ENCODE measurements around the gene ARFIP1. TPM values are rescaled to one million over a fixed set of nuclear protein-coding genes. Genes with fewer than 3 reads are reported as not detected.
"Not testable (repeated sequence)": the region's sequence is repeated elsewhere in the genome, so short reads cannot be mapped to it uniquely, and the experiment has no call there.

The ARFIP1 gene
- total and polyA plus RNA-seq, 8 donors = 9.2 to 20.6 (median 11.3) TPM

DNA sequence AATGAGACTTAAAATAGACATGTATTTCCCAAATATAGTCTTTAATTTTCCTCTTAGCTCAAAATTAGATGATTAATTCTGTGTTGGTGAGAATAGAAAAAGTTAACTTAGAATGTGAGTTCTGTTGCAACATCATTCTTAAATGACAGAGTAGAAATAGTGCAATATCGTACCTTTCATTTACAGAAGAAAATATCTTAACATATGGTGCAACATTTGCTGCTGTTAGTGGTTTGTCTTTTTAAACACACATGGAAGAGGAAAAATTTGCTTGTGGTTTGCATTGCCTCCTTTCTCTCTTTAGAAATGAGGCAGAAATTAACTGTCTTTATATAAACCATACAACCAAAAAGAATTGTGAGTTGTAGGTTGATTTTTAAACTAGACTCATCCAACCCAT, 117.1 kb downstream of the ARFIP1 start:
- DNase-seq (no peak), ATAC-seq (no peak), FAIRE-seq (no peak)
- Histone ChIP-seq H3K4me1 (no peaks in the 10 kb centered on the region), H3K27ac (no peak overlapping the region), H3K27me3 (no peaks in the 10 kb centered on the region), H3K4me3 (no peak overlapping the region), H3K36me3 (peaks cover 0 to 4% (median 0%) of the 10 kb centered on the region in 3 donors), H3K9me3 (no peaks in the 10 kb centered on the region)
- intact Hi-C loops (cut with DNase I) = no loop called here
- TF ChIP-seq, protein P1, sequence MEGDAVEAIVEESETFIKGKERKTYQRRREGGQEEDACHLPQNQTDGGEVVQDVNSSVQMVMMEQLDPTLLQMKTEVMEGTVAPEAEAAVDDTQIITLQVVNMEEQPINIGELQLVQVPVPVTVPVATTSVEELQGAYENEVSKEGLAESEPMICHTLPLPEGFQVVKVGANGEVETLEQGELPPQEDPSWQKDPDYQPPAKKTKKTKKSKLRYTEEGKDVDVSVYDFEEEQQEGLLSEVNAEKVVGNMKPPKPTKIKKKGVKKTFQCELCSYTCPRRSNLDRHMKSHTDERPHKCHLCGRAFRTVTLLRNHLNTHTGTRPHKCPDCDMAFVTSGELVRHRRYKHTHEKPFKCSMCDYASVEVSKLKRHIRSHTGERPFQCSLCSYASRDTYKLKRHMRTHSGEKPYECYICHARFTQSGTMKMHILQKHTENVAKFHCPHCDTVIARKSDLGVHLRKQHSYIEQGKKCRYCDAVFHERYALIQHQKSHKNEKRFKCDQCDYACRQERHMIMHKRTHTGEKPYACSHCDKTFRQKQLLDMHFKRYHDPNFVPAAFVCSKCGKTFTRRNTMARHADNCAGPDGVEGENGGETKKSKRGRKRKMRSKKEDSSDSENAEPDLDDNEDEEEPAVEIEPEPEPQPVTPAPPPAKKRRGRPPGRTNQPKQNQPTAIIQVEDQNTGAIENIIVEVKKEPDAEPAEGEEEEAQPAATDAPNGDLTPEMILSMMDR (IDR thresholded peaks at IDR 0.05) = no peak
- WGBS, 2 donors = 75% methylated on average over 1 of the region's 1 CpG

DNA sequence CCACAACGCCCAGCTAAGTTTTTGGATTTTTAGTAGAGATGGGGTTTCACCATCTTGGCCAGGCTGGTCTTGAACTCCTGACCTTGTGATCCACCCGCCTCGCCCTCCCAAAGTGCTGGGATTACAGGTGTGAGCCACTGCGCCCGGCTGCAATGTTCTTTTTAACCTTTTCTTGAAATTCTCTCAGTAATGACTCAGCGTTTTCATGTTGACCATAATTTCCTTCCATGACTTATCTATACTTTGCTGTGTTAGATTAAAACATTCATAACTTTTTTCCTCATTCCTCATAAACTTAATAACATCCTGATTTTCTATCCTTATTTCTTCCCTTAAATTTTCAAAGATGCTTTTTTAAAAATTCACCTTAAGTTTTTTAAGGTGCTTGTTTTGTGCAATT, 118.4 kb downstream of the ARFIP1 start:
- H3K27me3 ChIP-seq; H3K9me3 ChIP-seq; FAIRE-seq; H3K4me1 ChIP-seq; ATAC-seq; H3K36me3 ChIP-seq; H3K27ac ChIP-seq; intact Hi-C loops (cut with DNase I); DNase-seq; H3K4me3 ChIP-seq: not testable (repeated sequence)
- 94 to 97% methylated on average over 6 of the region's 6 CpGs for WGBS, 2 donors

DNA sequence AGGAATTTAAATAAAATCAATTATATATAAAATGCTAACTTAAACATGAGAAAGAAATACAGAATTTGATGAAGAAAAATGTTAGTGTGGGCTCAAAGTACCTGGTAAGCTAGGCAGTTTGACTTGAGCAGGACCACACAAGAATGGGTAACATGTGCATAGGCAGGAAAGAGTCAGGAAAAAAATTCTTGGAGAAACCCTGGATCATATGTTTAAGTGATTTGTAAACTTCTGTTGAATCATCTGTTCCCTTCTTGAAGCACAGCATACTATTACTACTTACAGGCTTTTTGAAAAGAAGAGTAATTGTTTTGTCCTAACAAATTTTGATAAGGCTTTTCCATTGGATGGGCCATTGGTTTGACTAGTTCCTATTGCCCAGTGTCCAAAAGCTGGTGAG, 118.9 kb downstream of the ARFIP1 start:
- ATAC-seq (no peak), FAIRE-seq (no peak), DNase-seq (no peak)
- intact Hi-C loops (cut with DNase I) = no loop called here
- no peaks in the 10 kb centered on the region for H3K9me3 ChIP-seq
- no peak overlapping the region for H3K4me3 ChIP-seq
- TF ChIP-seq, protein P1 (IDR thresholded peaks at IDR 0.05) = no peak
- no peaks in the 10 kb centered on the region for H3K27me3 ChIP-seq
- no peaks in the 10 kb centered on the region for H3K4me1 ChIP-seq
- H3K36me3 ChIP-seq = no peaks in the 10 kb centered on the region
- no peak overlapping the region for H3K27ac ChIP-seq

DNA sequence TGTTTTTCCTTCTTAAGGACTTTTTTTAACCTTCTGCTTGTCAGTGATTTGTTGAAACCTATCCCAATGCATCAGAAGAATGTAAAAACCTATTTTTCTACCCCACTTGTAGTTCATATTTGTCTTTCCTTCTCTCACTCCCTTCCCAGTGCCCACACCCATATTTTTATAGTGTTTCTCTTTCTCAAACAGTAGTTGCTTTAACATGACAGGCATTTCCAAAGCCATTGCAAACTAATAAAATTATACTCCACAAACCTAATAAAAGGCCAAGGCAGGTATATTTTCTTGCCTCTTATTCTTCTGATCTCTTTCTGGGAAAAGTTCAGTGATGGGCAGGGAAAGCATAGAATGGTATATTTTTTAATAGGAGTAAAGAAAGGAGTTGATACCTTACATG, 120.6 kb downstream of the ARFIP1 start:
- Histone ChIP-seq H3K9me3 (no peaks in the 10 kb centered on the region), H3K27ac (no peak overlapping the region), H3K36me3 (no peaks in the 10 kb centered on the region), H3K27me3 (no peaks in the 10 kb centered on the region), H3K4me1 (no peaks in the 10 kb centered on the region), H3K4me3 (no peak overlapping the region)
- TF ChIP-seq, protein P1 (IDR thresholded peaks at IDR 0.05) = no peak
- FAIRE-seq (no peak), ATAC-seq (no peak), DNase-seq (no peak)
- intact Hi-C loops (cut with DNase I) = no loop called here

DNA sequence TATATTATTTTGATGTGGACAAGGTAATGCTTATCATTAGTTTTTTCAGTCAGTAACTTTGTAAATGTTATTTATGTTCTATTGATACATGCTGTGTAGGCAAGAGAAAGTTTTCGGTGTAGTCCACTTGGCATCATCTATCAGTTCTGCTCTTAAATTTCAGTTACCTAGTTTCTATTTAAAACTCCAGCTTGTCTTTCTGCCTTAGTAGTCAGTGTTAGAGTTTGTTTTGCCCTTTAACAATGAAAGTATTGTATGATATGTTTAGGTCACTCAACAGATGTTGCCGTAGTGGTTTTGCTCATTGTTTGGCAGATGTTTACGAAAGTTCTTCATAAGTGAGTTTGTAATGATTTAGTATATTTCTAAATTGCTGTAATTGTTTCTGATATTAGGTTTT, 121.5 kb downstream of the ARFIP1 start:
- no peak for ATAC-seq
- FAIRE-seq = no peak
- no peaks in the 10 kb centered on the region for H3K9me3 ChIP-seq
- no peak overlapping the region for H3K4me3 ChIP-seq
- no peak overlapping the region for H3K27ac ChIP-seq
- H3K27me3 ChIP-seq = no peaks in the 10 kb centered on the region
- DNase-seq = no peak
- TF ChIP-seq, protein P1 (IDR thresholded peaks at IDR 0.05) = no peak
- no peaks in the 10 kb centered on the region for H3K4me1 ChIP-seq
- WGBS, 2 donors = 93% methylated on average over 3 of the region's 3 CpGs
- intact Hi-C loops (cut with DNase I) = no loop called here
- H3K36me3 ChIP-seq = no peaks in the 10 kb centered on the region

DNA sequence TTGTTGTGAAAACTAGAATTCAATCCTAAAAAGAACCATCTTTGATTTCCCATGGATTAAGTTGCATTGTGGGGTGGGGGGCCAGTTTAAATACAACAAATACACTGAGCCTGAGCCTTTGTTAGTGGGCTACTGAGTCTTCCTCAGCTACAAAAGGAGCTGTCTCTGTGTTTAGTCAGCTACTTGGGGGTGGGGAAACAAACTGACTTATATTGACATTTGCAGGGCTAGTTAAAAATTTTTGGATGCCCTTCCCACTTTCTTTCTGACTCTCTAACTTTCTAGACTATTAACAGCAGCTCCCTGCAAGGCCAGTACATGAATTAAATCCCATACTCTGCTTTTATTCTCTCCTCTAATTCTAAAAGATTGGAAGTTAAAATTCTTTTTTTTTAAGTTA, 123.9 kb downstream of the ARFIP1 start:
- FAIRE-seq (no peak), DNase-seq (no peak), ATAC-seq (no peak)
- TF ChIP-seq, protein P1 (IDR thresholded peaks at IDR 0.05) = no peak
- no peaks in the 10 kb centered on the region for H3K9me3 ChIP-seq
- intact Hi-C loops (cut with DNase I) = no loop called here
- no peaks in the 10 kb centered on the region for H3K4me1 ChIP-seq
- H3K27ac ChIP-seq = no peak overlapping the region
- H3K4me3 ChIP-seq = no peak overlapping the region
- no peaks in the 10 kb centered on the region for H3K27me3 ChIP-seq
- no peaks in the 10 kb centered on the region for H3K36me3 ChIP-seq
